OCI-LY1 (cell line): ENCODE data around the gene PBOV1.

Experiments
- H2AFZ ChIP-seq: fragments of 200-600 bp; sonication (generic), shearing (Covaris generic); 2 replicates; pipeline ENCODE4 v1.6.0; 2014; ENCODE audit warnings: antibody characterized with exemption, mild to moderate bottlenecking, low read length
- H3F3A ChIP-seq: fragments of 200-600 bp; sonication (generic), shearing (Covaris generic); 2 replicates; pipeline ENCODE4 v1.6.0; 2014; ENCODE audit warnings: mild to moderate bottlenecking, antibody characterized with exemption, low read length, moderate library complexity; ENCODE audit not compliant: insufficient read depth
- H3K27ac ChIP-seq: fragments of 200-600 bp; sonication (generic); 2 replicates; pipeline ENCODE4 v1.5.1; 2014; ENCODE audit warnings: low read length, mixed run types, mild to moderate bottlenecking, low read depth; ENCODE audit not compliant: poor library complexity, severe bottlenecking
- H3K27me3 ChIP-seq: fragments of 200-600 bp; sonication (generic); 2 replicates; pipeline ENCODE4 v1.6.0; 2014; ENCODE audit warnings: antibody characterized with exemption, mild to moderate bottlenecking, low read length, moderate library complexity; ENCODE audit not compliant: insufficient read depth
- H3K36me3 ChIP-seq: fragments of 200-600 bp; sonication (generic); 2 replicates; pipeline ENCODE4 v1.6.1; 2014; ENCODE audit warnings: mild to moderate bottlenecking, antibody characterized with exemption, low read length, moderate library complexity, mixed read lengths; ENCODE audit not compliant: insufficient read depth
- H3K4me1 ChIP-seq: fragments of 200-600 bp; sonication (generic); 2 replicates; pipeline ENCODE4 v1.5.1; 2014; ENCODE audit warnings: mild to moderate bottlenecking, low read length, moderate library complexity; ENCODE audit not compliant: insufficient read depth, severe bottlenecking
- H3K4me2 ChIP-seq: fragments of 200-600 bp; sonication (generic), shearing (Covaris generic); 2 replicates; pipeline ENCODE4 v1.6.1; 2014; ENCODE audit warnings: low read length
- H3K4me3 ChIP-seq: fragments of 200-600 bp; sonication (generic); 2 replicates; pipeline ENCODE4 v1.5.1; 2014; ENCODE audit warnings: low read length, low read depth, mild to moderate bottlenecking, mixed read lengths; ENCODE audit not compliant: poor library complexity, severe bottlenecking
- H3K79me2 ChIP-seq: fragments of 200-600 bp; shearing (Covaris generic); 2 replicates; pipeline ENCODE4 v1.6.1; 2016; ENCODE audit warnings: mixed run types, low read length, mixed read lengths; ENCODE audit not compliant: insufficient read depth
- H3K9ac ChIP-seq: fragments of 200-600 bp; sonication (generic), shearing (Covaris generic); 2 replicates; pipeline ENCODE4 v1.6.1; 2014; ENCODE audit warnings: mild to moderate bottlenecking, low read length, mixed read lengths
- H3K9me2 ChIP-seq: fragments of 200-600 bp; sonication (generic), shearing (Covaris generic); 2 replicates; pipeline ENCODE4 v1.6.1; 2014; ENCODE audit warnings: low read depth, mild to moderate bottlenecking, low read length, mixed read lengths
- H3K9me3 ChIP-seq: fragments of 200-600 bp; shearing (Covaris generic); 2 replicates; pipeline ENCODE4 v1.6.1; 2014; ENCODE audit warnings: low read length, mixed read lengths
- H4K20me1 ChIP-seq: fragments of 200-600 bp; sonication (generic), shearing (Covaris generic); 2 replicates; pipeline ENCODE4 v1.6.0; 2016; ENCODE audit warnings: mild to moderate bottlenecking, low read length; ENCODE audit not compliant: insufficient read depth
- CTCF ChIP-seq: fragments of 200-600 bp; sonication (generic), shearing (Covaris generic); IDR thresholded peaks from 2 replicates; pipeline ENCODE4 v1.5.1; 2017; ENCODE audit warnings: mild to moderate bottlenecking, antibody characterized with exemption, low read length, moderate library complexity, mixed read lengths
- EZH2 ChIP-seq: fragments of 200-600 bp; sonication (generic), shearing (Covaris generic); IDR thresholded peaks from 2 replicates; pipeline ENCODE4 v1.8.0; 2017; ENCODE audit warnings: borderline replicate concordance, mixed run types, mild to moderate bottlenecking, antibody characterized with exemption, low read length, moderate library complexity, mixed read lengths

Gene PBOV1

GRCh38 chr6:138241381-138241780, 23.1 kb upstream of the PBOV1 start:
- H3K9ac ChIP-seq, result no peak overlapping the region
- H3K27me3 ChIP-seq, result no peaks in the 10 kb centered on the region; the same call in 1 of the 2 replicates
- no peaks in the 10 kb centered on the region for H3K36me3 ChIP-seq
- no peak overlapping the region for H3K4me2 ChIP-seq
- no peaks in the 10 kb centered on the region for H3K79me2 ChIP-seq
- H3K27ac ChIP-seq, result no peak overlapping the region
- TF ChIP-seq CTCF (no peak), EZH2 (no peak)
- H3K4me3 ChIP-seq, result no peak overlapping the region
- H2AFZ ChIP-seq, result no peak overlapping the region
- no peaks in the 10 kb centered on the region for H4K20me1 ChIP-seq
- no peaks in the 10 kb centered on the region for H3K4me1 ChIP-seq
- H3K9me2 ChIP-seq, result no peaks in the 10 kb centered on the region
- no peaks in the 10 kb centered on the region for H3K9me3 ChIP-seq
- H3F3A ChIP-seq, result no peaks in the 10 kb centered on the region

GRCh38 chr6:138240476-138241245, 22.4 kb upstream of the PBOV1 start:
- Histone ChIP-seq H3K4me1 (no peaks in the 10 kb centered on the region), H3K79me2 (no peaks in the 10 kb centered on the region), H3K9me3 (no peaks in the 10 kb centered on the region), H3K27ac (no peak overlapping the region), H4K20me1 (no peaks in the 10 kb centered on the region), H3K9me2 (no peaks in the 10 kb centered on the region), H3K27me3 (no peaks in the 10 kb centered on the region; the same call in 1 of the 2 replicates), H3K4me3 (no peak overlapping the region), H3K4me2 (no peak overlapping the region), H3F3A (no peaks in the 10 kb centered on the region), H3K36me3 (no peaks in the 10 kb centered on the region), H2AFZ (no peak overlapping the region), H3K9ac (no peak overlapping the region)
- TF ChIP-seq EZH2 (no peak), CTCF (no peak)

GRCh38 chr6:138239774-138240173, 21.5 kb upstream of the PBOV1 start:
- Histone ChIP-seq H3K4me2 (no peak overlapping the region), H2AFZ (no peak overlapping the region), H3K36me3 (no peaks in the 10 kb centered on the region), H3K4me1 (no peaks in the 10 kb centered on the region), H3K27ac (no peak overlapping the region), H3K9me2 (no peaks in the 10 kb centered on the region), H3K9me3 (no peaks in the 10 kb centered on the region), H3K27me3 (no peaks in the 10 kb centered on the region; the same call in 1 of the 2 replicates), H4K20me1 (no peaks in the 10 kb centered on the region), H3K79me2 (no peaks in the 10 kb centered on the region), H3F3A (no peaks in the 10 kb centered on the region), H3K4me3 (no peak overlapping the region), H3K9ac (no peak overlapping the region)
- TF ChIP-seq EZH2 (no peak), CTCF (no peak)
